H1 (cell line): ENCODE results near the gene SORD. TPM values are rescaled to one million over a fixed set of nuclear protein-coding genes. Genes with fewer than 3 reads are reported as not detected.

Source experiments
- CTCF ChIA-PET: fragments of 300-600 bp; sonication (Branson Sonifier 250); formaldehyde crosslinking; loops from one replicate; lab custom pipeline; 2021; ENCODE audit not compliant: partially characterized antibody; lab: Charles Lee
- POLR2A ChIA-PET: fragments of 300-600 bp; sonication (Branson Sonifier 250); formaldehyde crosslinking; loops from one replicate; lab custom pipeline; 2021; ENCODE audit warnings: inconsistent platforms; ENCODE audit not compliant: partially characterized antibody; lab: Charles Lee
- DNase-seq, 2 experiments: peaks; one replicate each; pipeline versions ENCODE4 v3.0.0 to v3.0.0-alpha.2; 2010 to 2022; ENCODE audit warnings: low spot score in 2 of 2, low read depth in 1 of 2, mixed read lengths in 1 of 2
- FAIRE-seq: peaks from 2 replicates; lab custom pipeline; 2011; peaks lifted over from hg19 to GRCh38; lab: Jason Lieb, UNC
- H2AFZ ChIP-seq: 2 replicates; pipeline ENCODE4 v1.8.1; 2012; ENCODE audit warnings: low read length, inconsistent platforms
- H2AK5ac ChIP-seq: 2 replicates; pipeline ENCODE4 v1.6.1; 2013; ENCODE audit warnings: low read depth, low read length
- H2BK120ac ChIP-seq: replicated peaks from 2 replicates; pipeline ENCODE3; 2013; ENCODE audit warnings: low read depth, low read length, inconsistent platforms
- H2BK12ac ChIP-seq: 2 replicates; pipeline ENCODE4 v1.6.1; 2013; ENCODE audit warnings: low read depth, low read length
- H2BK15ac ChIP-seq: 2 replicates; pipeline ENCODE4 v1.6.1; 2013; ENCODE audit warnings: low read length
- H2BK20ac ChIP-seq: 2 replicates; pipeline ENCODE4 v1.6.1; 2013; ENCODE audit warnings: low read length
- H2BK5ac ChIP-seq: 2 replicates; pipeline ENCODE4 v1.6.1; 2013; ENCODE audit warnings: low read depth, low read length
- H3K14ac ChIP-seq: 2 replicates; pipeline ENCODE4 v1.6.1; 2013; ENCODE audit warnings: inconsistent platforms; ENCODE audit not compliant: insufficient read length
- H3K18ac ChIP-seq: 2 replicates; pipeline ENCODE4 v1.6.1; 2013; ENCODE audit warnings: low read length; ENCODE audit errors: extremely low read depth
- H3K23ac ChIP-seq: 2 replicates; pipeline ENCODE4 v1.6.1; 2013; ENCODE audit warnings: inconsistent platforms; ENCODE audit not compliant: insufficient read length
- H3K23me2 ChIP-seq: 2 replicates; pipeline ENCODE4 v1.6.1; 2013; ENCODE audit warnings: low read depth, low read length
- H3K27ac ChIP-seq: 2 replicates; pipeline ENCODE4 v1.6.1; 2011; ENCODE audit warnings: low read depth, low read length, inconsistent platforms
- H3K27me3 ChIP-seq, 4 experiments: replicated peaks in 1 of 4; 1 replicate in 1 of 4; 2 replicates in 3 of 4; pipeline versions ENCODE4 v1.6.1 to v1.8.1; 2011 to 2013; ENCODE audit warnings: low read length in 3 of 4, mild to moderate bottlenecking in 3 of 4, inconsistent platforms in 2 of 4, mixed read lengths in 2 of 4, moderate library complexity in 1 of 4; ENCODE audit not compliant: control insufficient read depth in 3 of 4, insufficient read depth in 3 of 4; ENCODE audit errors: extremely low read depth in 1 of 4
- H3K36me3 ChIP-seq, 4 experiments: 2 replicates each; pipeline versions ENCODE4 v1.6.1 to v1.8.1; 2011 to 2013; ENCODE audit warnings: mild to moderate bottlenecking in 4 of 4, low read length in 3 of 4, moderate library complexity in 2 of 4, control low read depth in 1 of 4, inconsistent platforms in 1 of 4; ENCODE audit not compliant: insufficient read depth in 4 of 4, control insufficient read depth in 2 of 4
- H3K4ac ChIP-seq: replicated peaks from 2 replicates; pipeline ENCODE3; 2013; ENCODE audit warnings: low read length, low read depth, mixed read lengths, inconsistent platforms; ENCODE audit not compliant: insufficient read length
- H3K4me1 ChIP-seq, 4 experiments: replicated peaks in 1 of 4; 1 replicate in 1 of 4; 2 replicates in 3 of 4; pipeline versions ENCODE4 v1.6.1 to v1.8.1; 2011 to 2013; ENCODE audit warnings: low read length in 3 of 4, inconsistent platforms in 2 of 4, mixed read lengths in 1 of 4; ENCODE audit not compliant: insufficient read depth in 4 of 4, control insufficient read depth in 3 of 4
- H3K4me2 ChIP-seq, 2 experiments: 2 replicates each; pipeline versions ENCODE4 v1.6.1 to v1.8.1; 2011 to 2013; ENCODE audit warnings: low read depth in 2 of 2, low read length in 2 of 2, control low read depth in 1 of 2, inconsistent platforms in 1 of 2, mild to moderate bottlenecking in 1 of 2; ENCODE audit not compliant: insufficient read depth in 1 of 2
- H3K4me3 ChIP-seq, 4 experiments: fragments of 200-600, 300-600 bp in 1 of 4; sonication (generic), shearing (Covaris generic), sonication (Bioruptor Twin) in 1 of 4; 2 replicates each; pipeline versions ENCODE4 v1.5.1 to v1.8.1; 2011 to 2016; ENCODE audit warnings: low read length in 4 of 4, low read depth in 3 of 4, control low read depth in 2 of 4, inconsistent platforms in 2 of 4, mild to moderate bottlenecking in 2 of 4, mixed read lengths in 1 of 4, moderate library complexity in 1 of 4; ENCODE audit not compliant: insufficient read depth in 2 of 4; ENCODE audit errors: extremely low read depth in 1 of 4
- H3K56ac ChIP-seq: replicated peaks from 2 replicates; pipeline ENCODE3; 2013; ENCODE audit warnings: low read depth, mild to moderate bottlenecking, mixed read lengths, low read length, inconsistent platforms; ENCODE audit not compliant: insufficient read length
- H3K79me1 ChIP-seq: 2 replicates; pipeline ENCODE4 v1.6.1; 2013; ENCODE audit warnings: low read depth, low read length, control low read depth
- H3K79me2 ChIP-seq, 2 experiments: 2 replicates each; pipeline versions ENCODE4 v1.6.1 to v1.8.1; 2012 to 2013; ENCODE audit warnings: low read length in 2 of 2, mild to moderate bottlenecking in 2 of 2, inconsistent platforms in 1 of 2; ENCODE audit not compliant: insufficient read depth in 2 of 2, control insufficient read depth in 1 of 2
- H3K9ac ChIP-seq, 4 experiments: replicated peaks in 1 of 4; 1 replicate in 1 of 4; 2 replicates in 3 of 4; pipeline versions ENCODE4 v1.6.1 to v1.8.1; 2011 to 2013; ENCODE audit warnings: low read depth in 3 of 4, low read length in 3 of 4, control low read depth in 2 of 4, mild to moderate bottlenecking in 2 of 4, moderate library complexity in 2 of 4, inconsistent platforms in 1 of 4; ENCODE audit errors: extremely low read depth in 1 of 4
- H3K9me3 ChIP-seq, 2 experiments: 2 replicates each; pipeline versions ENCODE4 v1.6.1 to v1.8.1; 2012 to 2013; ENCODE audit warnings: mild to moderate bottlenecking in 2 of 2, moderate library complexity in 2 of 2, control low read depth in 1 of 2, inconsistent platforms in 1 of 2, low read depth in 1 of 2, low read length in 1 of 2, mixed read lengths in 1 of 2; ENCODE audit not compliant: insufficient read depth in 2 of 2
- H4K20me1 ChIP-seq, 2 experiments: replicated peaks in 1 of 2; 2 replicates each; pipeline versions ENCODE3 to v1.8.1; 2011 to 2013; ENCODE audit warnings: inconsistent platforms in 2 of 2, low read length in 2 of 2, mild to moderate bottlenecking in 1 of 2; ENCODE audit not compliant: insufficient read depth in 2 of 2, control insufficient read depth in 1 of 2
- H4K5ac ChIP-seq: 2 replicates; pipeline ENCODE4 v1.6.1; 2013; ENCODE audit warnings: low read length, low read depth, mixed read lengths, inconsistent platforms; ENCODE audit not compliant: insufficient read length
- H4K8ac ChIP-seq: 2 replicates; pipeline ENCODE4 v1.8.0; 2013; ENCODE audit warnings: mild to moderate bottlenecking, moderate library complexity, low read length, inconsistent platforms; ENCODE audit not compliant: insufficient read depth; ENCODE audit errors: extremely low read depth
- H4K91ac ChIP-seq: replicated peaks from 2 replicates; pipeline ENCODE3; 2013; ENCODE audit warnings: low read length, mixed read lengths, inconsistent platforms; ENCODE audit not compliant: insufficient read length
- BCL11A ChIP-seq, 2 experiments: IDR thresholded peaks; one replicate each; pipeline ENCODE4 v1.6.1; 2011; ENCODE audit warnings: low read depth in 2 of 2, low read length in 2 of 2, mild to moderate bottlenecking in 2 of 2
- SIN3A ChIP-seq, 2 experiments: IDR thresholded peaks in 1 of 2; conservative IDR thresholded peaks in 1 of 2; 2 replicates each; pipeline ENCODE4 v1.6.1; 2011 to 2012; ENCODE audit warnings: low read length in 2 of 2, improper control_type of control experiment in 1 of 2, low read depth in 1 of 2, mild to moderate bottlenecking in 1 of 2
- TBP ChIP-seq: IDR thresholded peaks from 2 replicates; pipeline ENCODE4 v1.6.1; 2011; ENCODE audit warnings: low read depth, low read length, improper control_type of control experiment
- YY1 ChIP-seq: IDR thresholded peaks from 2 replicates; pipeline ENCODE4 v1.6.1; 2011; ENCODE audit warnings: low read depth, mild to moderate bottlenecking, low read length
- WGBS, 2 experiments: shearing (Covaris generic) in 1 of 2; methylation state at CpG; one replicate each; pipeline versions ENCODE4 v1.1.6 to v1.1.7; 2013 to 2015; ENCODE audit warnings: low lambda C conversion rate in 2 of 2, mixed read lengths in 2 of 2, inconsistent platforms in 1 of 2, low coverage in 1 of 2, missing lambda C conversion rate in 1 of 2; ENCODE audit not compliant: insufficient replicate concordance in 2 of 2, insufficient coverage in 1 of 2, insufficient read length in 1 of 2; ENCODE audit errors: extremely low coverage in 1 of 2, missing lambda C conversion rate in 1 of 2; 5-methylcytosine and 5-hydroxymethylcytosine counted together
- polyA plus RNA-seq, 7 experiments: library from polyadenylated mRNA; depleted of rRNA in 3 of 7; stranded (reverse) in 5 of 7; unstranded in 2 of 7; fragments of >200 nt in 5 of 7; fragments of 200-250 nt in 2 of 7; gene quantifications; 1 replicate in 5 of 7; 2 replicates in 1 of 7; 4 replicates in 1 of 7; pipeline versions ENCODE4 v1.2.1 to v1.2.3, GENCODE V29; 2011 to 2013; ENCODE audit warnings: missing spikeins in 2 of 7, mixed read lengths in 2 of 7
- total RNA-seq: library from RNA; stranded (reverse); fragmentation: NEBNext Ultra II Directional; extraction: Animal tissue kit (Norgen Biotek cat#: 25700); gene quantifications from 2 replicates; pipeline ENCODE4 v1.2.1, GENCODE V29; 2021
- TF ChIP-seq, protein P1 (sequence below): IDR thresholded peaks from 2 replicates; pipeline ENCODE4 v1.6.1; 2012; ENCODE audit warnings: low read length, inconsistent platforms

SORD gene
- total and polyA plus RNA-seq, 2 of the 8 experiments (the other 6 are each of a cell fraction or from before 2014, with no cell fraction given) = 52.6 to 75.8 TPM

DNA sequence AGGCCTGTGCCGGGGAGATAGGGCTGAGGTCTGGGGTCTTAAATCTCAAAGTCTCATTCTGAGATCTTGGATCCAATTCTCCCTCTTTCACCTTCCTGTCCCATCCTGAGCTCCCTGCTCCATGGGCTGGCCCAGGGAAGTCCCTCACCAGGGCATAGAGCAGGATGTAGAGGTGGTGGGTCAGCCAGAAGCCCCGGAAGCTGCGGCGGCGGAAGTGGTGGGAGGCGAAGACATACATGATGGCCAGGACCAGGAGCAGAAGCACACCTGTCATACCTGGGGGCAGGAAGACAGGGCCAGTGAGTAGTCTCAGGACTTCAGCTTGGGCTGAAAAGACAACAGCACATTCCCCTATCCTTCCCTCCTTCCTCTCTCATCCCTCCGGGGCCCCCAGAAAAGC, 74.5 kb downstream of the SORD start:
- no peak for FAIRE-seq
- peaks cover 0 to 5% (median 4%) of the 10 kb centered on the region in 4 experiments; a peak in 1 of 7 replicates for H3K27me3 ChIP-seq
- no peak overlapping the region for H2AFZ ChIP-seq
- TF ChIP-seq YY1 (no peak), SIN3A (conservative IDR thresholded peaks at IDR 0.05 in 1 of 2, IDR thresholded peaks at IDR 0.05 in 1 of 2; ENCODE audit: low read depth in 1 of 2, low read length in 2 of 2) (no peak), BCL11A (IDR thresholded peaks at IDR 0.05; ENCODE audit: low read depth in 2 of 2, low read length in 2 of 2) (no peak), TBP (no peak)
- TF ChIP-seq, protein P1, sequence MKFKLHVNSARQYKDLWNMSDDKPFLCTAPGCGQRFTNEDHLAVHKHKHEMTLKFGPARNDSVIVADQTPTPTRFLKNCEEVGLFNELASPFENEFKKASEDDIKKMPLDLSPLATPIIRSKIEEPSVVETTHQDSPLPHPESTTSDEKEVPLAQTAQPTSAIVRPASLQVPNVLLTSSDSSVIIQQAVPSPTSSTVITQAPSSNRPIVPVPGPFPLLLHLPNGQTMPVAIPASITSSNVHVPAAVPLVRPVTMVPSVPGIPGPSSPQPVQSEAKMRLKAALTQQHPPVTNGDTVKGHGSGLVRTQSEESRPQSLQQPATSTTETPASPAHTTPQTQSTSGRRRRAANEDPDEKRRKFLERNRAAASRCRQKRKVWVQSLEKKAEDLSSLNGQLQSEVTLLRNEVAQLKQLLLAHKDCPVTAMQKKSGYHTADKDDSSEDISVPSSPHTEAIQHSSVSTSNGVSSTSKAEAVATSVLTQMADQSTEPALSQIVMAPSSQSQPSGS = no peak
- H4K8ac ChIP-seq = no peak overlapping the region
- H4K91ac ChIP-seq = no peak overlapping the region
- H3K4me2 ChIP-seq = no peak overlapping the region
- H3K9me3 ChIP-seq = no peaks in the 10 kb centered on the region
- no peak overlapping the region for H2BK15ac ChIP-seq
- no peak overlapping the region for H3K18ac ChIP-seq
- H4K5ac ChIP-seq = no peak overlapping the region
- no peak overlapping the region for H3K27ac ChIP-seq
- no peak overlapping the region for H3K4ac ChIP-seq
- H2BK20ac ChIP-seq = no peak overlapping the region
- no peak overlapping the region for H3K4me3 ChIP-seq
- H3K9ac ChIP-seq = no peak overlapping the region
- no peak overlapping the region for H2BK5ac ChIP-seq
- H3K23ac ChIP-seq = no peak overlapping the region
- no peak overlapping the region for H3K56ac ChIP-seq
- DNase-seq = no peak
- H4K20me1 ChIP-seq = no peaks in the 10 kb centered on the region
- 91% methylated on average over 7 of the region's 7 CpGs; no CpG with 5 or more reads in 1 of the 2 experiments for WGBS, 2 experiments
- H2BK120ac ChIP-seq = no peak overlapping the region
- CTCF ChIA-PET = interaction anchor here (1.3 to 3.5 kb wide), 3 partner anchors 10 to 61 kb away, joined by 3 to 14 read pairs (median 4); no protein-coding TSS in a partner anchor
- H3K36me3 ChIP-seq = no peaks in the 10 kb centered on the region
- POLR2A ChIA-PET = no interaction called here
- no peak overlapping the region for H2BK12ac ChIP-seq
- H2AK5ac ChIP-seq = no peak overlapping the region
- H3K79me2 ChIP-seq = no peaks in the 10 kb centered on the region
- H3K4me1 ChIP-seq = peaks cover 0 to 11% (median 8%) of the 10 kb centered on the region in 4 experiments; a peak in 5 of 7 replicates
- no peaks in the 10 kb centered on the region for H3K79me1 ChIP-seq
- no peaks in the 10 kb centered on the region; the same call in 1 of the 2 replicates for H3K23me2 ChIP-seq
- H3K14ac ChIP-seq = no peak overlapping the region
